IMR-90 (cell line): ENCODE data around the gene HSH2D. TPM values are rescaled to one million over a fixed set of nuclear protein-coding genes. Genes with fewer than 3 reads are reported as not detected.

Source experiments
- ATAC-seq: fragments of 200-7000 bp; cut with Tn5 transposase; 2 replicates; pipeline ENCODE4 v1.9.1; 2020; ENCODE audit warnings: low read depth, mild to moderate bottlenecking, moderate library complexity
- BruUV-seq: library from RNA; stranded (reverse); fragments of 400-500 nt; replicated peaks from 2 replicates; lab custom pipeline; 2021; lab: Mats Ljungman, UMichigan
- CTCF ChIA-PET: fragments of 300-600 bp; formaldehyde crosslinking; extraction: SDS; loops from one replicate; lab custom pipeline; 2021; ENCODE audit warnings: antibody characterized with exemption; lab: Yijun Ruan, JAX
- POLR2A ChIA-PET: fragments of 300-600 bp; sonication (Branson Sonifier 250); formaldehyde crosslinking; loops from one replicate; lab custom pipeline; 2022; ENCODE audit warnings: antibody characterized with exemption; ENCODE audit not compliant: unreplicated experiment; lab: Charles Lee
- DNase-seq: peaks from one replicate; pipeline ENCODE4 v3.0.0; 2013
- H2AFZ ChIP-seq: replicated peaks from 2 replicates; pipeline ENCODE3; 2013; ENCODE audit warnings: low read length, mild to moderate bottlenecking; ENCODE audit not compliant: poor library complexity
- H2AK5ac ChIP-seq: 2 replicates; pipeline ENCODE4 v1.6.1; 2013; ENCODE audit warnings: low read depth, low read length, inconsistent platforms
- H2AK9ac ChIP-seq: replicated peaks from 2 replicates; pipeline ENCODE3; 2013; ENCODE audit warnings: mild to moderate bottlenecking, low read depth, low read length, moderate library complexity; ENCODE audit not compliant: poor library complexity
- H2BK120ac ChIP-seq: 2 replicates; pipeline ENCODE4 v1.6.1; 2013; ENCODE audit warnings: low read depth, low read length, inconsistent platforms
- H2BK15ac ChIP-seq: 3 replicates; pipeline ENCODE4 v1.6.1; 2013; ENCODE audit warnings: low read depth, low read length, inconsistent platforms
- H2BK20ac ChIP-seq: 2 replicates; pipeline ENCODE4 v1.6.1; 2013; ENCODE audit warnings: low read depth, mild to moderate bottlenecking, inconsistent platforms, low read length, moderate library complexity
- H2BK5ac ChIP-seq: 2 replicates; pipeline ENCODE4 v1.6.1; 2013; ENCODE audit warnings: mild to moderate bottlenecking, low read depth, low read length, inconsistent platforms; ENCODE audit not compliant: poor library complexity, severe bottlenecking
- H3K14ac ChIP-seq: replicated peaks from 2 replicates; pipeline ENCODE4 v1.6.1; 2013; ENCODE audit warnings: low read depth, low read length, inconsistent platforms
- H3K18ac ChIP-seq: 2 replicates; pipeline ENCODE4 v1.6.1; 2013; ENCODE audit warnings: low read depth, low read length, control low read depth
- H3K23ac ChIP-seq: 2 replicates; pipeline ENCODE4 v1.6.1; 2013; ENCODE audit warnings: low read depth, low read length, inconsistent platforms
- H3K27ac ChIP-seq: 2 replicates; pipeline ENCODE4 v1.5.1; 2013; ENCODE audit warnings: mild to moderate bottlenecking, control low read depth, low read length; ENCODE audit not compliant: insufficient read depth
- H3K27me3 ChIP-seq: 2 replicates; pipeline ENCODE4 v1.6.1; 2013; ENCODE audit warnings: low read length; ENCODE audit not compliant: control insufficient read depth, insufficient read depth
- H3K36me3 ChIP-seq: 2 replicates; pipeline ENCODE4 v1.6.1; 2013; ENCODE audit warnings: low read length, mixed read lengths; ENCODE audit not compliant: control insufficient read depth, insufficient read depth
- H3K4ac ChIP-seq: 2 replicates; pipeline ENCODE4 v1.6.1; 2013; ENCODE audit warnings: low read depth, low read length, inconsistent platforms
- H3K4me1 ChIP-seq: 2 replicates; pipeline ENCODE4 v1.6.1; 2013; ENCODE audit warnings: low read length, mixed read lengths; ENCODE audit not compliant: control insufficient read depth, insufficient read depth
- H3K4me2 ChIP-seq: 2 replicates; pipeline ENCODE4 v1.6.1; 2013; ENCODE audit warnings: low read depth, mild to moderate bottlenecking, control low read depth, low read length, moderate library complexity
- H3K4me3 ChIP-seq: 2 replicates; pipeline ENCODE4 v1.5.1; 2013; ENCODE audit warnings: low read depth, mild to moderate bottlenecking, control low read depth, low read length, moderate library complexity; ENCODE audit not compliant: insufficient read depth
- H3K56ac ChIP-seq: 2 replicates; pipeline ENCODE4 v1.6.1; 2013; ENCODE audit warnings: low read length, inconsistent platforms; ENCODE audit not compliant: insufficient read depth; ENCODE audit errors: extremely low read depth
- H3K79me1 ChIP-seq, 2 experiments: 2 replicates each; pipeline ENCODE4 v1.6.1; 2013; ENCODE audit warnings: low read length in 2 of 2, inconsistent platforms in 1 of 2, low read depth in 1 of 2
- H3K9ac ChIP-seq: 2 replicates; pipeline ENCODE4 v1.6.1; 2013; ENCODE audit warnings: low read depth, low read length, control low read depth
- H3K9me1 ChIP-seq: 2 replicates; pipeline ENCODE4 v1.6.1; 2013; ENCODE audit warnings: low read length, inconsistent platforms; ENCODE audit not compliant: insufficient read depth
- H3K9me3 ChIP-seq: 2 replicates; pipeline ENCODE4 v1.6.1; 2013; ENCODE audit warnings: low read length; ENCODE audit not compliant: control insufficient read depth, insufficient read depth
- H4K20me1 ChIP-seq: 2 replicates; pipeline ENCODE4 v1.6.1; 2013; ENCODE audit warnings: low read length, inconsistent platforms; ENCODE audit not compliant: insufficient read depth
- H4K5ac ChIP-seq: 2 replicates; pipeline ENCODE4 v1.6.1; 2013; ENCODE audit warnings: mild to moderate bottlenecking, low read depth, low read length, control low read depth
- H4K8ac ChIP-seq, 2 experiments: 2 replicates each; pipeline ENCODE4 v1.6.1; 2013; ENCODE audit warnings: low read depth in 2 of 2, low read length in 2 of 2, control low read depth in 1 of 2, inconsistent platforms in 1 of 2
- H4K91ac ChIP-seq: 2 replicates; pipeline ENCODE4 v1.6.1; 2013; ENCODE audit warnings: low read depth, low read length, inconsistent platforms; ENCODE audit not compliant: insufficient read depth
- BHLHE40 ChIP-seq: fragments of 150-350 bp; IDR thresholded peaks from 2 replicates; pipeline ENCODE4 v1.6.1; 2016; ENCODE audit warnings: mild to moderate bottlenecking, low read depth, low read length
- CEBPB ChIP-seq: IDR thresholded peaks from 2 replicates; pipeline ENCODE4 v1.6.1; 2012; ENCODE audit warnings: low read depth, low read length, improper control_type of control experiment
- CHD1 ChIP-seq: IDR thresholded peaks from 2 replicates; pipeline ENCODE4 v1.6.1; 2012; ENCODE audit warnings: low read depth, low read length, improper control_type of control experiment
- FOS ChIP-seq: fragments of 150-350 bp; IDR thresholded peaks from 2 replicates; pipeline ENCODE4 v1.6.1; 2016; ENCODE audit warnings: low read depth, low read length
- MAFK ChIP-seq: IDR thresholded peaks from 2 replicates; pipeline ENCODE4 v1.6.1; 2012; ENCODE audit warnings: low read depth, low read length, improper control_type of control experiment
- MAZ ChIP-seq: IDR thresholded peaks from 2 replicates; pipeline ENCODE4 v1.6.1; 2012; ENCODE audit warnings: low read depth, mild to moderate bottlenecking, low read length, improper control_type of control experiment, moderate library complexity, borderline replicate concordance
- MXI1 ChIP-seq: IDR thresholded peaks from 2 replicates; pipeline ENCODE4 v1.6.1; 2012; ENCODE audit warnings: low read depth, mild to moderate bottlenecking, low read length, moderate library complexity, borderline replicate concordance
- NFE2L2 ChIP-seq: fragments of 150-350 bp; IDR thresholded peaks from 2 replicates; pipeline ENCODE4 v1.6.1; 2016; ENCODE audit warnings: low read depth, mild to moderate bottlenecking, low read length
- POLR2A ChIP-seq: IDR thresholded peaks from 2 replicates; pipeline ENCODE4 v1.6.1; 2012; ENCODE audit warnings: mild to moderate bottlenecking, low read depth, low read length
- RAD21 ChIP-seq: IDR thresholded peaks from 2 replicates; pipeline ENCODE4 v1.6.1; 2012; ENCODE audit warnings: low read length, improper control_type of control experiment
- RCOR1 ChIP-seq: IDR thresholded peaks from 2 replicates; pipeline ENCODE4 v1.6.1; 2012; ENCODE audit warnings: mild to moderate bottlenecking, low read length, improper control_type of control experiment; ENCODE audit not compliant: insufficient replicate concordance
- RFX5 ChIP-seq: IDR thresholded peaks from 2 replicates; pipeline ENCODE4 v1.8.0; 2012; ENCODE audit warnings: low read depth, mild to moderate bottlenecking, low read length, moderate library complexity
- SMC3 ChIP-seq: fragments of 150-350 bp; IDR thresholded peaks from 2 replicates; pipeline ENCODE4 v1.6.1; 2016; ENCODE audit warnings: low read depth, mild to moderate bottlenecking, antibody characterized with exemption, low read length, moderate library complexity
- WGBS, 2 experiments: methylation state at CpG; one replicate each; pipeline versions ENCODE4 v1.1.5 to v1.1.7; 2013; ENCODE audit warnings: missing lambda C conversion rate in 2 of 2; ENCODE audit not compliant: insufficient read length in 1 of 2; ENCODE audit errors: extremely low coverage in 2 of 2; 5-methylcytosine and 5-hydroxymethylcytosine counted together
- dilution Hi-C: fragments of 300-500 bp; cut with HindIII; formaldehyde crosslinking; loops from one replicate; pipeline ENCODE4 v1.14.3; 2018; ENCODE audit warnings: low sequenced_read_pairs; ENCODE audit not compliant: unreplicated experiment
- in situ Hi-C: fragments of 300-500 bp; cut with MboI; formaldehyde crosslinking; loops from 3 replicates; pipeline ENCODE4 v1.14.3; 2019; ENCODE audit warnings: low sequenced_read_pairs, inconsistent platforms, mixed read lengths
- intact Hi-C: fragments of 100-400 bp; cut with micrococcal nuclease; formaldehyde crosslinking; loops from 2 replicates; pipeline ENCODE4 v1.10.0; 2022
- polyA plus RNA-seq, 3 experiments: library from polyadenylated mRNA; depleted of rRNA; stranded (reverse); fragments of >200 nt; gene quantifications; 2 replicates each; pipeline ENCODE4 v1.2.3, GENCODE V29; 2012; ENCODE audit warnings: low replicate concordance in 1 of 3
- total RNA-seq: library from RNA; depleted of rRNA; stranded (reverse); fragments of >200 nt; gene quantifications from 2 replicates; pipeline ENCODE4 v1.2.3, GENCODE V29; 2012
- TF ChIP-seq, protein P1 (sequence below): fragments of 150-350 bp; IDR thresholded peaks from 2 replicates; pipeline ENCODE4 v1.6.1; 2016; ENCODE audit warnings: low read depth, mild to moderate bottlenecking, low read length, moderate library complexity, borderline replicate concordance
- TF ChIP-seq, protein P2 (sequence below): fragments of 150-350 bp; IDR thresholded peaks from 2 replicates; pipeline ENCODE4 v1.6.1; 2017; ENCODE audit warnings: mild to moderate bottlenecking, antibody characterized with exemption, low read length, low read depth
- TF ChIP-seq, protein P3 (sequence below): conservative IDR thresholded peaks from 2 replicates; pipeline ENCODE4 v1.5.1; 2012; ENCODE audit warnings: mild to moderate bottlenecking, low read depth, low read length, improper control_type of control experiment

Gene HSH2D
- total and polyA plus RNA-seq, 2 of the 4 experiments (the other 2 are of a cell fraction) = not detected

DNA sequence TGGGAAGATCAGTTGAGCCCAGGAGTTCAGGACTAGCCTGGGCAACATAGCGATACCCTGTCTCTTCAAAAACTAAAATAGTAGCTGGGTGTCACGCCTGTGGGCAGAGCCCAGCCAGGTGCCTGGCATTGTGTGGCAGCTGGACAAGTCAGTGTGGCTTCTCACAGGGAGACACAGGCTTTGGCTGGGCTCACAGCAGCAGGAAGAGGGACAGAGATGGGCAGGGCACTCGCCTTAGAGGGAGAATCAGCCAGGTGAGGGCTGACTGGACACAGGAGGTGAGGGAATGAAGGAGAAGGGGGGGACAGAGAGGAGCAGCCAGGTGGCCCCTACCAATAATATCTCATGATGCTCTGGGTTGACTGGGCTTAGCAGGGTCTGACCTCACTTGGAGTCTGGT, 45.0 kb downstream of the HSH2D start:
- no peak overlapping the region for H3K4me3 ChIP-seq
- H3K9me1 ChIP-seq = peaks cover 7% of the 10 kb centered on the region; the same call in 1 of the 2 replicates
- H3K27me3 ChIP-seq = no peaks in the 10 kb centered on the region
- no peak overlapping the region for H3K14ac ChIP-seq
- H4K8ac ChIP-seq = no peak overlapping the region
- H3K23ac ChIP-seq = no peak overlapping the region
- dilution Hi-C loops (no loop called here), in situ Hi-C loops (loop anchor here (5.0 to 25.0 kb wide), 5 partner anchors 76 to 1076 kb away; partner anchors contain the start of genes AKAP8L, CYP4F3, RAB8A and SYDE1), intact Hi-C loops (no loop called here)
- H2BK5ac ChIP-seq = no peak overlapping the region
- H4K20me1 ChIP-seq = peaks cover 6% of the 10 kb centered on the region; the same call in 1 of the 2 replicates
- no peak overlapping the region for H3K4ac ChIP-seq
- H2BK15ac ChIP-seq = no peak overlapping the region
- peaks cover 34% of the 10 kb centered on the region for H3K36me3 ChIP-seq
- no peak for DNase-seq
- WGBS, 2 experiments = 83% methylated on average over 1 of the region's 3 CpGs; no CpG with 5 or more reads in 1 of the 2 experiments
- H4K5ac ChIP-seq = no peak overlapping the region
- ATAC-seq = no peak
- H3K4me2 ChIP-seq = no peak overlapping the region
- TF ChIP-seq, protein P1, sequence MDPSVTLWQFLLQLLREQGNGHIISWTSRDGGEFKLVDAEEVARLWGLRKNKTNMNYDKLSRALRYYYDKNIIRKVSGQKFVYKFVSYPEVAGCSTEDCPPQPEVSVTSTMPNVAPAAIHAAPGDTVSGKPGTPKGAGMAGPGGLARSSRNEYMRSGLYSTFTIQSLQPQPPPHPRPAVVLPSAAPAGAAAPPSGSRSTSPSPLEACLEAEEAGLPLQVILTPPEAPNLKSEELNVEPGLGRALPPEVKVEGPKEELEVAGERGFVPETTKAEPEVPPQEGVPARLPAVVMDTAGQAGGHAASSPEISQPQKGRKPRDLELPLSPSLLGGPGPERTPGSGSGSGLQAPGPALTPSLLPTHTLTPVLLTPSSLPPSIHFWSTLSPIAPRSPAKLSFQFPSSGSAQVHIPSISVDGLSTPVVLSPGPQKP = no peak
- TF ChIP-seq MAZ (no peak), NFE2L2 (no peak), FOS (no peak), MAFK (no peak), RCOR1 (no peak), SMC3 (no peak), CHD1 (no peak), MXI1 (no peak), POLR2A (no peak), RAD21 (no peak), CEBPB (no peak), RFX5 (no peak), BHLHE40 (no peak)
- TF ChIP-seq, protein P2, sequence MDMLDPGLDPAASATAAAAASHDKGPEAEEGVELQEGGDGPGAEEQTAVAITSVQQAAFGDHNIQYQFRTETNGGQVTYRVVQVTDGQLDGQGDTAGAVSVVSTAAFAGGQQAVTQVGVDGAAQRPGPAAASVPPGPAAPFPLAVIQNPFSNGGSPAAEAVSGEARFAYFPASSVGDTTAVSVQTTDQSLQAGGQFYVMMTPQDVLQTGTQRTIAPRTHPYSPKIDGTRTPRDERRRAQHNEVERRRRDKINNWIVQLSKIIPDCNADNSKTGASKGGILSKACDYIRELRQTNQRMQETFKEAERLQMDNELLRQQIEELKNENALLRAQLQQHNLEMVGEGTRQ = no peak
- TF ChIP-seq, protein P3, sequence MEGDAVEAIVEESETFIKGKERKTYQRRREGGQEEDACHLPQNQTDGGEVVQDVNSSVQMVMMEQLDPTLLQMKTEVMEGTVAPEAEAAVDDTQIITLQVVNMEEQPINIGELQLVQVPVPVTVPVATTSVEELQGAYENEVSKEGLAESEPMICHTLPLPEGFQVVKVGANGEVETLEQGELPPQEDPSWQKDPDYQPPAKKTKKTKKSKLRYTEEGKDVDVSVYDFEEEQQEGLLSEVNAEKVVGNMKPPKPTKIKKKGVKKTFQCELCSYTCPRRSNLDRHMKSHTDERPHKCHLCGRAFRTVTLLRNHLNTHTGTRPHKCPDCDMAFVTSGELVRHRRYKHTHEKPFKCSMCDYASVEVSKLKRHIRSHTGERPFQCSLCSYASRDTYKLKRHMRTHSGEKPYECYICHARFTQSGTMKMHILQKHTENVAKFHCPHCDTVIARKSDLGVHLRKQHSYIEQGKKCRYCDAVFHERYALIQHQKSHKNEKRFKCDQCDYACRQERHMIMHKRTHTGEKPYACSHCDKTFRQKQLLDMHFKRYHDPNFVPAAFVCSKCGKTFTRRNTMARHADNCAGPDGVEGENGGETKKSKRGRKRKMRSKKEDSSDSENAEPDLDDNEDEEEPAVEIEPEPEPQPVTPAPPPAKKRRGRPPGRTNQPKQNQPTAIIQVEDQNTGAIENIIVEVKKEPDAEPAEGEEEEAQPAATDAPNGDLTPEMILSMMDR = no peak
- H2AFZ ChIP-seq = no peak overlapping the region
- no peaks in the 10 kb centered on the region for H3K9me3 ChIP-seq
- H2BK20ac ChIP-seq = no peak overlapping the region
- H3K79me1 ChIP-seq = peaks cover 15 to 50% of the 10 kb centered on the region in 2 experiments
- ChIA-PET POLR2A (no interaction called here), CTCF (no interaction called here)
- H3K56ac ChIP-seq = no peak overlapping the region
- H2BK120ac ChIP-seq = no peak overlapping the region
- H3K18ac ChIP-seq = no peak overlapping the region
- H3K9ac ChIP-seq = no peak overlapping the region
- no peak overlapping the region for H4K91ac ChIP-seq
- H2AK9ac ChIP-seq = no peak overlapping the region
- no peak overlapping the region for H2AK5ac ChIP-seq
- BruUV-seq = no TSS peak
- H3K27ac ChIP-seq = no peak overlapping the region
- no peaks in the 10 kb centered on the region for H3K4me1 ChIP-seq
